SH-SY5Y (cell line): ENCODE measurements around the gene LRIG1.

Experiments
- GATA2 ChIP-seq: IDR thresholded peaks from 2 replicates; pipeline ENCODE4 v1.6.1; 2011; ENCODE audit warnings: mild to moderate bottlenecking, low read depth, low read length
- GATA3 ChIP-seq: IDR thresholded peaks from 2 replicates; pipeline ENCODE4 v1.6.1; 2011; ENCODE audit warnings: low read depth, mild to moderate bottlenecking, low read length, moderate library complexity

Gene LRIG1

DNA sequence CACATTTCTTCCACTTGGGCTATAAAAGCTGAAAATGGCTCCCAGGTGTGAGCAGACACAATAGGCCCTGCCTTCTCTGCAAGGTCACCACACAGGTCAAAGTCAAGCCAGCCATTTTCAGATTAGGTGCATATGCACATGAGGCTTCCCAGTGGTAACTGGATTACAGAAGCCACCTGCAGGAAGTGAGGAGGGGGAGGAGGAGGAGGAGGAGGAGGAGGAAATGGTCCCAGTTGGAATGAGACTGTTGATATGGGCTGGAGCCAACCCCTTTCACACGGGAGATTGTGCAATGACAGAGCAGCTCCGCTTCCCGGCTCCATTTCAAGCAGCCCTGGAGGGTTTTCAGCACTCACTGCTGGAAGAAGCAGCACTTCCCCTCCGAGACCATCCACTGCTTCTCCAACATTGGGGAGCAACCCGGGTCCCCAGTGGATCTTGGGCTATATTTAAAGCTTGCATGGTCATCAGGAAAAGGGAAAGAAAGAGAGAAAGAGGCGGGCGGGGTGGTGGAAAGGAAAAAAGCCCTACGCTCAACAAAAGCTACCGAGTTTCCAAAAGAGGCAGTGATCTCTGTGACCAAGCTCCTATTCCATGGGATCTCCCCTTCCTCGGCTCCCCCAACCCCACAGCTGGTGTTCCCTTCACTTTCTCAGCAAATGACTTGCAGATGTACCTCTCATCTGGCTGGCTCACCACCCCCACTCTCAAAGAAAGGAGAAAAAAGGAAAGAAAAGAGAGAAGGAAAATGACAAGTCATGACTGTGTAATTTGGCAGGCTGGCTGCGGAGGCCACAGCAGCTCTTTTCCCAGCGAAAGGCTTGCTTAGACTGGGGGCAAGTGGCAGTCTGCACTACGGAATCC lies 58.3 kb downstream of the LRIG1 start:
- TF ChIP-seq GATA3 = no peak
- no peak for TF ChIP-seq GATA2

DNA sequence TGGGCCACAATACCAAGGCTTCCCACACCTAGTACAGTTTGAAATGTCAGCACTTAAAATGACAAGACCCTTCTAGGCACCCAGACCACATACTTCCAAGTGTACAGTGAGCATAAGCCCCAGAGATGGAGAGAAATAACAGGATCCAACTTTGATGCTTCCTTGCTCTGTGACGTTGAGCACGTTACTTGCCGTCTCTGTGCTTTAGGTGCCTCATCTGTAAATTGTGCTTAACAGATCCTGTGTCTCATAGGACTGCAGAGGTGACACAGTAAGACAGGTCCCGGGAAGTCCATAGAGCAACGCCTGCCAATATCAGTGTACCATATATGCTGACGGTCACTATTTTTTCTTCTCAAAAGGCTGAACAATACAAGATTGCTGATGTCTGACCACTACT lies 59.1 kb downstream of the LRIG1 start:
- TF ChIP-seq GATA3 (no peak), GATA2 (no peak)

DNA sequence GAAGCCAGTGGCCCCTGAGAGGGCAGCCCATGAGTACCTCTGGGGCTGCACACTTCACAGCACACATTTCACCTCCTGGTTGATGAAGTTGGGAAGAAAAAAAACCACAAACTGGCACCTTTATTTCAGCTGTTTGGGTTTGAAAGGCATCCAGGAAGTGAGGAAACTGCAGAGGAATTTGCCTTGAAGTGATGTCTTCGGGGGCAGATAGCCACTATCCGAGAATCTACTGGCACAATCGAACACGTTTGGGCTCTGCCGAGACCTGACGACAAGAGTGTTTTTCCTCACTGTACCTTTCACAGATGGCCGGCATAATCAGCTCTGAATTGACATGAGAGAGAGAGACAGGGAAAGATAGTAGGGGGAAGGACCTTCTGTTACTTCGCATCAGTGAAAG lies 59.7 kb downstream of the LRIG1 start:
- TF ChIP-seq GATA3 (no peak), GATA2 (no peak)

DNA sequence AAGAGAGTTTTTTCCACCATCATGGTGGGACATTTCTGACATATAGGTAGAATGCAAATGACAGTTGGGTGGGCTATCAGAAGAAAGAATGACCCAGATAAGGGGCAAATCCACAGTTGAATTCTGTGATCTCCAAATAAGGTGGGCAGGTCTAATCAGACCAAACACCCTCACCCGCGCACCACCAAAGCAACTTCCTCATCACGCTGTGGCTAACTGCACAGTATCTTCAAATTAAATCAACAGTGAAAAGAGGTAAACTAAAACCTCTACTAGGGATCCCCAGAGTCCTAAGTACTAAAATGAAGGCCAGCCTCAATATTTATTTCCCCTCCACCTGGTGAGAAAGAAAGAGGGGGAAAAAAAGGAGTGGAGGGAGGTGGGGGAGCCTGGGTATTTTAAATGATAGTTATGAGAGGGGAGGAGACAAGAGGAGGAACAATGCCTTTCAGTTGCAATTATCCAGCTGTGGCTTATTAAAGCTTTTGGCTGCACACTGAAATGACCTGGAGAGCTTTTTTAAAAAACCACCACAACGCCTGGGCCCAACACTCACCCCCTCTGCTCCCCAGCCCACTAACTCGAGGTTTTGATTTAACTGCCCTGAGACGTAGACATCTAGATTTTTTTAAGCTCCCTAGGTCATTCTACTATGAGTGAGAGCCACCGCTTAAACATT lies 61.0 kb downstream of the LRIG1 start:
- TF ChIP-seq GATA2 (no peak), GATA3 (no peak)

DNA sequence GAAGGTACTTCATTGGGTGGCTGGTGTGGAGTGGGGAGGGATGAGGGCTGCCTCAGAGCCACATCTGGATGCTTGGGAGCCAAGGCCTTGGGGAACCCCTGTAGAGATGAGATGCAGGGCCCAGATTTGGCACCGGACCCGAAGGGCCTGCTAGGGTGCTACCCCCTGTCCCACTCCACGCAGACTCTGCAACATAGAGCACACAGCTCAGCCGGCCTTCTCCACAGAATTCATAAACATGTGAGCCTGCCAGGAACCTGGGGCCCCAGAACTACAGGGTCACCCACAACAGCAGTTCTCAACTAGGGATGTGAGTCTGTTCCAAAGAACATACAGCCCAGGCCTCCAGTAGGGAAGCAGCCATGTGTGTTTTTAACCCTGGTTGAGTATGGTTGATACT lies 62.8 kb downstream of the LRIG1 start:
- TF ChIP-seq GATA3 = no peak
- no peak for TF ChIP-seq GATA2

DNA sequence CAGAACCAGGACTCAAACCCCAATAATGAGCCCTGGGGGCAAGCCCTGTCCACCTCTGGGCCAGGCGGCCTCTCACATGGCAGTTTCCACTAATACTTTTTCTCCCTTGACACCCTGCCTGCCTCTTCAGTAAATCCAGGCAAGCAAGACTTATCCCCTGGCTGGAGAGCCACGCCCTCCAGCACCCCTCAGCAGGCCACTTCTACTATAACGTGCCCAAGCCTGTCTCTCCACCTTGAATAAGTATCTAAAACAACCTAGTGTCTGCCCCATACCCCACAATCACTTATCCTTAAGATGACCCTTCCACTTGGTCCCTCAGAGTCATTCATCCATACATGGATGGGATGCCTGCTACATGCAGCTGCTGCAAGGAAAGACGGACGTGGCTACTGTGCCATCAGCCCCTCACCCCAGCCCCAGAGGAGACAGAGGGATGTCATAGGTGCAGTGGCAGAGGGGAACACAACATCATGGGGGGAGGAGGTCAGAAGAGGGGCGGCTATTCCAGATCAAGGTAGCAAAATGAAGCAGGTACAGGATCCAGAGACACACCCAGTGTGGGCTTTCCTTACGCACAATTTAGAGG lies 63.4 kb downstream of the LRIG1 start:
- TF ChIP-seq GATA2 (no peak), GATA3 (no peak)

DNA sequence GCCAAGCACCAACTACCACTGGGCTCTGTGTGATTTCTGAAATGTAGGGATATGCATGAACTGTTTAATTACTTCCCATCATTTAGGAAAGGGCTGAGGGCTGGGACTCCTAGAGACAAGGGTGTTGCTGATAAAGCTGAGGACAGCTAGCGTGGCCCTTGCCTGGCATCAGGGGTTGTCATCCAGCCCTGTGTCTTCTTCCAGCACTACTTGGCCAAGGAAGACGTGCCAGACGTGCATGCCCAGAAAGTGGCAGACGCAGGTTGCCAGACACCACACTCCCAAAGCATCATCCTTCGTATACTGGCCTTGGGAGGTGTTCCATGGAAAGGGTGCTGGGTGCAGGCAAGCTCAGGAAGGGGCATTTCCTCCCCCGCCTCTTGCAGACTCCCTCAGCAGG lies 64.8 kb downstream of the LRIG1 start:
- TF ChIP-seq GATA3 (no peak), GATA2 (no peak)

DNA sequence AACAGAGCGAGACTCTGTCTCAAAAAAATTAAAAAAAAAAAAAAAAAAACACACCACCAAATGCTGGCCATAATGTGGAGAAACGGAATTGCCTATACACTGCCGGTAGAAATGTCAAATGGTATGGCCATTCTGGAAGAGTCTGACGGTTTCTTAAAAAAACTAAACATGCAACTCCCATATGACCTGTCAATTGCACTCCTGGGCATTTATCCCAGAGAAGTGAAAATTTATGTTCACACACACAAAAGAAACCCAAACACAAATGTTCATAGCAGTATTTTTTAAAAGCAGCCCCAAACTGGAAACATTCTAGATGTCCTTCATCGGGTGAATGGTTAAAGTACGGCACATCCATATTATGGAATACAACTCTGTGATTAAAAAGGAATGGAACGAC lies 66.1 kb downstream of the LRIG1 start:
- TF ChIP-seq GATA2 = no peak
- TF ChIP-seq GATA3 = no peak

DNA sequence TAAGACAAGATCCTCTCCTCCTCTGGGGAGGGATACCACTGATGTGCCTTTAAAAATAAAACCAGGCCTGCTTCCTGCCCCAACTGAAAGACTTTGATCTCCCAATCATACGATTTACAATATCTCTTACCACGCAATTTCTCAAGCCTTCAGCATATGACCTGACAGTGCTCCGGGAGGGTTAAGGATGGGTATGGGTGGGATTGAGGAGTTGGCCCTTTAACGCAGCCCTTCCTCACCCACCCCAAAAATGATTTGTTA lies 67.4 kb downstream of the LRIG1 start:
- TF ChIP-seq GATA3 = no peak
- TF ChIP-seq GATA2 = no peak

DNA sequence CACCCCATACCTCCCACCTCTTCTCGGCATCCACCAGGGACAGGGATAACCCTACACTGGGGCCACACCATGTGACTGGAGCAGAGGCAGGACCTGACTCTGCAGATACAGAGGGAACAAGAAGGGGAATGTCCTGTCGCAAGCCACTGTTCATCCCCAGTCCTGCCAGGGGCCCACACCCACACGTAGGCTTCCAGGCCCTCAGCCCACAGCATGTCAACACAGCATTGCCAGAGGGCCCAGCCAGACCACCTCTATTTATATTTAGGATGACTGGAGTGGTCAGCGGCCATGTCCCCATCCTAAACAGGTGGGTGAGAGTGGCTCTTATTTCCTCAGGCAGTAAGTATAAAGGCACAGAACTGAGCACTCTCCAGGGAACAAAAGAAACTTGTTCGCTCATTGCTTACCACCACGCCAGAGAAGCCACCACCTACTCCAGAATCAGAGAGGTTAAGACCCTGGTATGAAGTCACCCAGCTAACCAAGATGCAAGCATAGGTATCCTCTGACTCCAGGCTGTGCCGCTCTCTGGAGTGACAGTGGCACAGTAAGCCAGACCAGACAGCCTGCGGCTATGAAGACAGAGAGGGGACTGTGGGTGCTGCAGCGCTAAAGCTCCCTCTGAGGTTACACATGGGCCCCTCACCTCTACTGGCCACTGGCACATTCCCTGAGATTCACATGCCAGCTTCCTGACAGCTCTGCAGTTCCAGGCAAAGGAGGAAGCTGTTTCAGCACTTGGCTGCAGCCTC lies 67.9 kb downstream of the LRIG1 start:
- TF ChIP-seq GATA3 (no peak), GATA2 (no peak)

DNA sequence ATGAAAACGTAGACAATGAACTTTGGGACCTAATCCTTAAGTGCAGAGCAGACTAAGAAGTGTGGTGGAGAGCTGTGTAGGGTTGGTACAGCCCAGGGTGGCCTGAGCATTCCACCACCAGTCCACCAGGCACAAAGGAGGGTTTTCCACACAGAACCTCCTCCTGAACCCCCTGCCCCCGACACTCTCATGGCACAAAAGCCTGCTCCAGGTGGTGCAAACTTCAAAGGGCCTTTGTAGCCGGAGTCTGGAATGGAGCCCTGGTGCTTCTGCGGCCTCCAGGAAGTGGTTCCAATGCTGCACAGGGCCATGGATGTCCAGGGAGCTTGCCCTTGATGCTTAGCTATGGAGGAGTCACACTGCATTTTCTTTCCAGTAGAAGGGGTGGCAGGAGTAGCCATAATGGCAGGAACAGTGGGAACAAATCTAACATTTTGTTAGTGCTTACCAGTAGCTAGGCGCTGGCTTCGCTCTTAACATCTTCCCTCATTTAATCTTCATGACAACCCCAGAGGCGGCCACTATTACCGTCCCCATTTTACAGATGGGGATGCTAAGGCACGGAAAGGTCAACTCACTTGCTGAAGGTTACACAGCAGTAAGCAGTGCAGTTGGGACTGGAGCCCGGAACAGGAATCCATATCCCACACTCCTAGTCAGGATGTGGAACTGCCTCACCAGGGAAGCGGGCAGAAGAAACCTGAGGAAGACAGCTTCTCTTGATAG lies 68.6 kb downstream of the LRIG1 start:
- TF ChIP-seq GATA2 = no peak
- no peak for TF ChIP-seq GATA3

DNA sequence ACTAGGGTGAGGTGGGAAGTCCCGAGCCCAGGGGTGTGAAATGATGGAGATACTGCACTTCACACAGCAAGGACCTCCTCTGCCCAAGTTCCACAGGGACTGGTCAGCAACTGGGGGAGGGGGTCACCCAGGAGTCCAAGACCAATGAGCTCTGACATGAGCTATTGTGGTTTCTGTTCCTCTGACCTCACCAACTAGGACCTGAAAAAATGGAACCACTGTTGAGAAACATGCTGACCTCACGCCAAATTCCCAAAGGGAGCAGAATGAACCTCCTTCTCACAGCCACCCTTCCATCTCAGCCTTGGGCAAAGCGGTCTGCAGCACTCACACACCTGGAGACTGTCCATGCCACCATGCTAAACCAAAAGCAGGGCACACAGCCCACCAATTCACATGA lies 69.3 kb downstream of the LRIG1 start:
- TF ChIP-seq GATA3 (no peak), GATA2 (no peak)

DNA sequence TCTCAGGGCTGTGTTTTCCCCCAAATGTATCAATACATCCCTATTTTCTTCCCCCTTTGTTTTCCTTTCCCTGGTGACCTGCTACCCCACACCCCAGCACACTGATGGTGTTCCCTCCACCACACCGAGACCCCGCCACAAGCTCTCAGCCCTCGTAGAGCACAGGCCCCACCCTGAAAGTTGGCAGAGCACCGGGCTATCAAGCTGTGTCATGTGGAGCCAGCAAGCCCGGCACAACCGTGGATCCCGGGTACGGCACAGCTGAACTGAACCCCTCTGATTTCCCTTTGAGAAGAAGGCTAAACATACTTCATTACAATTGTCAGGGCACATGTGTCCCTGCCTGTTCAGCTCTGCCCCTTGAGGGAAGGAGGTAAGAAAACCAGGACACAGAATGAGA lies 69.9 kb downstream of the LRIG1 start:
- no peak for TF ChIP-seq GATA2
- no peak for TF ChIP-seq GATA3

DNA sequence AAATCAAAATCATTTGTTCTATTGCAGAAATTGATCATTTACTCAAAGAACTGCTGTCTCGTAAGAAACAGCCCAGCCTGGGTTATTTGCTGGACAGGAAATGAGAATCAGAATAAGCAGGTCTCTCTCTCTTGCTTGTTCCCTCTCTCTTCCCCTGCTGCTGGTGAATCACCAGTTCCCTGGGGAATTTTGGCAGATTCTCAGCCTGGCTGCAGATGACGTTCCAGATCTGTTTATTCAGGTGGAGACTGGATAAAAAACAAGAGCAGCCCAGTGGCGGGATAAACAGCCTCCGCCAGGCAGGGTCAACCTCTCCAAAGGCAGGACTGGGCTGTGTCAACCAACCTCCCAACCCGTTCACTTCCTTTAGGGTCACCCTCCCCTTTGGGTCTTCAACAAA lies 72.1 kb downstream of the LRIG1 start:
- TF ChIP-seq GATA2 = no peak
- TF ChIP-seq GATA3 = no peak

DNA sequence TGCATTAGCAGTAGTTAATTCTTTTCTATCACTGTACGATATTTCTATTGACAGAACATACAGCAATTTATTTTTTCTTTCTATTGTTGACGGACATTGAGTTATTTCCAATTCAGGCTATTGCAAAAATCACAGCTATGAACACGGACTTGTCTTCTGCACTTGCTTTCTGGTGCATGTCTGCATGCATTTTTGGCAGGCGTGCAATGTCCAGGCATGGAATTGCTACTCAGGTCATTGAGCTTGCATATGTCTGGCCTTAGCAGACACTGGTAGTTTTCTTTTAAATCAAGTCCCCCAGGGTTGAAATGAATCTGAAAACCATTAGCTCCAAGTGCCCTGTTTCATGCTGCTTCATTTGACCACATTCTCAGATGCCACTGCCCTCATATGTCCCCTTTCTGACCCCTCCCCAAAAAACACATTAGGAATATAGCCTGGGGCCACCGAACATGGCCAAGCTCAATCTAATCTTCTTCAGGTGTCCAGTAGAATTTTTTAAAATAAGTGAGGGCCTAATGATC lies 72.8 kb downstream of the LRIG1 start:
- TF ChIP-seq GATA2 (no peak), GATA3 (no peak)

DNA sequence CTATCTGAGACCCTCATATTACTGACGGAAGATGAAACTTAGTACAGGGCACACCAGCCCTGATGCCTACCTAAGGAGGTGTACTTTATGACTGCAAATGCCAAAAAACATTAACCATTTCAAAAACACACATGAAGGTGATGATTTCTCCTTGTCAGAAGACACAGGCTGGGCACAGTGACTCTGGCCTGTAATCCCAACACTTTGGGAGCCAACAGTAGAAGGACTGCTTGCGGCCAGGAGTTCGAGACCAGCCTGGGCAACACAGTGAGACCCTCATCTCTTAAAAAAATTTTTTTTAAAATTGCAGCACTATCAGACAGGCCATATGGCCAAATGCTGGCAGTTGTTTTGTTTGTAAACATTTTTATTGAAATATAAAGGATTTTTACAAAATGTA lies 73.5 kb downstream of the LRIG1 start:
- TF ChIP-seq GATA3 (no peak), GATA2 (no peak)
